GM18511 (cell line): ENCODE measurements around the gene MTHFD2L.
"Not testable (repeated sequence)": the region's sequence is repeated elsewhere in the genome, so short reads cannot be mapped to it uniquely, and the experiment has no call there.

ENCODE experiments used
- ATAC-seq: cut with Tn5 transposase; IDR thresholded peaks from one replicate; pipeline ENCODE4 v1.9.1; 2021; ENCODE audit warnings: mild to moderate bottlenecking, moderate library complexity; ENCODE audit not compliant: unreplicated experiment

Gene MTHFD2L

DNA sequence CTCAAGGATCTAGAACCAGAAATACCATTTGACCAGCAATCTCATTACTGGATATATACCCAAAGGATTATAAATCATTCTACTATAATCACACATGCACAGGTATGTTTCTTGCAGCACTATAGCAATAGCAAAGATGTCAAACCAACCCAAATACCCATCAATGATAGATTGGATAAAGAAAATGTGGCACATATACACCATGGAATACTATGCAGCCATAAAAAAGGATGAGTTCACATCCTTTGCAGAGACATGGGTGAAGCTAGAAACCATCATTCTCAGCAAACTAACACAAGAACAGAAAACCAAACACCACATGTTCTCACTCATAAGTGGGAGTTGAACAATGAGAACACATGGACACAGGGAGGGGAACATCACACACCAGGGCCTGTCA lies 25.7 kb upstream of the MTHFD2L start:
- ATAC-seq, result not testable (repeated sequence)

DNA sequence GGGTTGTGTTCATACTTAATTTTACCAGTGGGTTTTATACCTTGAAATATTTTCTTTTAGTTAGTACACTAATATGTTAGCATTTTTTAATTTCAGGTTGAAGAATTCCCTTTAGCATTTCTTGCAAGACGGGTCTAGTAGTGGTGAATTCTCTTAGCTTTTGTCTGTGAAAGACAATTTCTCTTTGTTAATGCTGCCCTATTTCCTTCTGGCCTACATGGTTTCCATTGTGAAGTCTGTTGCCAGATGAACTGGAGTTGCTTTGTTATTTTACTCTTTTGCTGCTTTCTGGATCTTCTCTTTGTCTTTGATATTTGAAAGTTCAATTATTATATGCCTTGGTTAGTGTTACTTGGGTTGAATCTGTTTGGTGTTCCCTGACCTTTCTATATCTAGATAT lies 25.0 kb upstream of the MTHFD2L start:
- no peak for ATAC-seq

DNA sequence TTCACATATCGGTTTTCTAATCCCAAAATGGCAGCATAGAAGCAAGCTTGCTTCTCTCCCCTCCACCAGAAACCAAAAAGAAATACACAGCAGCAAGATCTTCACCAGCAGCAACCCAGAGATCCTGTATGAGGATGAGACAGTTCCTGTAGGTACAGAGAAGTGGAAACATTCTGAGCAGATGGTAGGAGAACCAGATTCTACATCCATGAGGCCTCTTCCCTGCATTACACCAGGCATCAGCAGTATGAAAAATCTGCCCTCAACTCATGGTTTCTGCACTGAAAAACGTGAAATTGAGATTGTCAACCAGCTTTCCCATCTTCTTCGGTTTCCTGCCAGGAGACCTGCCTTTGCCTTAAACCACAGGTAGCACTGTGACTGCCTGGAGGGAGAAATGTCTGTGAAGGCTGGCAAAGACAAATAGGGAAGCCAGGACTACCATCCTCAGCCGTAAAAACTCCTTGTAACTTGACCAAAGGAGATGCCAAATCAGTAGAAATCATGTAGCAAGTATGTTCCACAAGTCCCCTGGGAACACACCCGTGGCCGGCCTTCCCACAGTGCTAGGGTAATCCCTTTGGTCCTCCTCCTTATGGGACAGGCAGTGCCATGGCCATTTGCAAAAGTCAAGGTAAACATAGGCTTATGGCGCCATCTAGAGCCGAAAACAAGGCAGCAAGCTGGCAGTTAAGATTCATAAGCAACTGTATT lies 24.0 kb upstream of the MTHFD2L start:
- peak; percentile 87 for ATAC-seq

DNA sequence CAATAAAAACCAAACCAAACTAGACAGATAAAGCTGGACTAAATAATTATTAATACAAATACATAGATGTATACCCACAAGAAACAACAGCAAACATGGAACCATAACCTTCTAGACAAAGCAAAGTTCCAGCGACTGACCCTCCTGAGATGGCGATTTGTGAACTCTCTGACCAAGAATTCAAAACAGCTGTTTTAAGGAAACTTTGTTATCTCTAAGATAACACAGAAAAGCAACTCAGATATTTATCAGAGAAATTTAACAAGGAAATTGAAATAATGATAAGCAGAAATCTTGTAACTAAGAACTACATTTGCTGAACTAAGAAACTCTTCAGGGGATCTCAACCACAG lies 23.4 kb upstream of the MTHFD2L start:
- no peak for ATAC-seq

DNA sequence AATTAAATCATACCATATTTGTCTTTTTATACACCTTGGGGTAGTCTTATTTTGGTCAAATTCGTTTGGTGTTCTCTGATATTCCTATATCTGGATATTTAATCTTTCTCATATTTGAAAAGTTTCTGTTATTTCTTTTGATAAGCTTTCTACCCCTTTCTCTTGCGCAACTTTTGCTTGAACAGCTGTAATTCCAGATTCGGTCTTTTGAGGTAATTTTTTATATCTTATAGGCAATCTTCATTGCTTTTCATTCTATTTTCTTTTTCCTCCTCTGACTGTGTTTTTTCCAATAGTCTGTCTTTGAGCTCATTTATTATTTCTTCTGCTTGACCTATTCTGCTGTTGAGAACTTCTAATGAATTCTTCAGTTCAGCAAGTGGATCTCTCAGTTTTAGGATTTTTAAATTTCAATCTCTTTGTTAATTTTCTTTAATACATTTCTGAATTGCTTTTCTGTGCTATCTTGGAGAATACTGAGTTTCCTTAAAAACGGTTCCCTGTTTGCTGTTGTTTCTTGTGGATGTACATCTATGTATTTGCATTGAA lies 11.3 kb upstream of the MTHFD2L start:
- ATAC-seq, result no peak

DNA sequence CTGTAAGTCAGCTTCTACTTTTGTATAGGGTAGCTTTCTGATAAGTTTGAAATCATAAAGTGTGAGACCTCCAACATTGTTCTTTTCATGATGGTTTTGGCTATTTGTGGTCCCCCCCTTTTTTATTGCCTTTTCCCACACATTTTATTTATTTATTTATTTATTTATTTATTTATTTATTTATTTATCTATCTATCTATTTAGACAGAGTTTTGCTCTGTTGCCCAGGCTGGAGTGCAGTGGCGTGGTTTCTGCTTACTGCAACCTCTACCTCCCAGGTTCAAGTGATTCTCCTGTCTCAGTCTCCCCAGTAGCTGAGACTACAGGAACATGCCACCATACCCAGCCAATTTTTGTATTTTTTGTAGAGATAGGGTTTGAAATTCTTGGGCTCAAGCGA lies 9.7 kb upstream of the MTHFD2L start:
- ATAC-seq, result no peak

DNA sequence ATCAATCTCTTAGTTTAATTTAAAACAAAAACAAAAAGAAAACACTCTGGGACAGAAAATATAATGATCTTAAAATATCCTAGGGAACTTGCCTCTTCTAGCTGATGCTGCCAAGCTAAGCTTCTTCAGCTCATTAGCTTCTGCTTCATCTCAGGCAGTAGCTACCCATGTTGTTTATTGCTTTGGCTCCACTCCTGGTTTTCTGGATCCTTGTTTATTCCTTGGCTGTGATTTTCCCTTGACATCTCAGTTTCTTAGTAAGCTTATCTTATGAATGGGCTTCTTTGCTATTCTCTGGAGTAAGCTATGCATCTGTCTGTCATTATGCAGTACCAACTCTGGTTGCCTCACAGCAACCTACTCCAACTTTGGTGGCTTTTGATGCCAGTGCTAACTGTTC lies 5.1 kb upstream of the MTHFD2L start:
- ATAC-seq, result no peak

DNA sequence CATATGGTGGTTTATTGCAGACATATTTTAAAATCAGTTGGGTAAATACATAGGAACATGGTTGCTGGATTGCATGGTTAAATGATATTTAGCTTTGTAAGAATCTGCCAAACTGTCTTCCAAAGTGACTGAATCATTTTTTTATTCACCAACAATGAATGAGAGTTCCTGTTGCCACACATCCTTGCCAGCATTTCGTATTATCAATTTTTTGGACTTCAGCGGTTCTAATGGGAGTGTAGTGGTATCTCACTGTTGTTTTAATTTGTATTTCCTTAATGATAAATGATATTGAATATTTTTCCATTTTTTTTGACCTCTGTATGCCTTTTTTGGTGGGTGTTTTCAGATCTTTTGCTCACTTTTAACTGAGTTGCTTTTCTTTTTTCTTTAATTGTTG lies 1.4 kb upstream of the MTHFD2L start:
- no peak for ATAC-seq

DNA sequence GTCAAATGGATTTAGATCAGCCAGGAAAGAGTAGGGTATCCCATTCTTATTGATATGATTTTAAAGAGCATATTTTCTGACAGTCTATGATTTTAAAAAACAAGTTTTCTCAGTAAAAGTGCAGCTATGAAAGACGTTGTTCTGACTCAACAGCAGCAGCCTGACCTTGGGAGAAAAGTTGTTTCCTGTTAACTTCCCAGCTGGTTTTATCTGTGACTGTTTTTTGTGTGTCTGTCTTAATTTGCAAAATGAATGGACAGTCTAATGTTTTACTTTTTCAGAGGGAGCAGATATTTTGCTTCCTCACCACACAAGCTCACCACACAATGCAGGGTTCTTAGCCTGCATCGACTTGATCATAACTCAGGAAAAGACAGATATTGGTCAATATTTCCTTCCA lies 764 bp upstream of the MTHFD2L start:
- no peak for ATAC-seq

DNA sequence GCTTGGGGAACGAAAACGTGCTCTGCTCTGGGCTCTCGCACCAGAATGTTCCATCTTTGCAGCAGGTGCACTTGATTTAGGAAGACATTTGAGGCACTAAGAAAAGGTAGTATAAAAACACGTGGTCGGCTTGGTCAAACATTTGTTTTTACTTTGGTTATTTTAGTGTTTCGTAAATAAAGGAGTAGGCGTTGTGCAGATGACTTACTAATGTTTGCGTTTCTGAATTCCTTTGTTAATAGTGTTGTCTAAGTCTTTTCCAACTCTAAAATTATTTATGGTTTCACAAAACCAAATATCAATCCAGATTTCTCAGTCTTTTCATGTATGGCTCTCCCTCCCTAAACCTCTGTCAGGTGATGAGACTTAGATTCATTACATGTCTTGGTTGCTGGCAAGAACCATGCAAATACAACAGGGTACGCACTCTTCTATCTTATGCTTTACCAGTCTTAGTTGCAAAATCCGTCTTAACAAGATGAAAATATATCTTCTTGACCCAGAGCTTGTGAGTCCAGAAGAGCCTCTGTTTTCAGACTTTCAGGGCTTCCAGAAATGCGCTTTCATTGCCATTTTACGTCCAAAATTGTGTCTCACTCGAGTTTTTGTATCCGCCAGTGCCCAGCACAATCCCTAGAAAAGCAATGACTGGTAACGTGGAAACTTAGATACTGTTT lies 686 bp downstream of the MTHFD2L start:
- peak; percentile 15 for ATAC-seq

DNA sequence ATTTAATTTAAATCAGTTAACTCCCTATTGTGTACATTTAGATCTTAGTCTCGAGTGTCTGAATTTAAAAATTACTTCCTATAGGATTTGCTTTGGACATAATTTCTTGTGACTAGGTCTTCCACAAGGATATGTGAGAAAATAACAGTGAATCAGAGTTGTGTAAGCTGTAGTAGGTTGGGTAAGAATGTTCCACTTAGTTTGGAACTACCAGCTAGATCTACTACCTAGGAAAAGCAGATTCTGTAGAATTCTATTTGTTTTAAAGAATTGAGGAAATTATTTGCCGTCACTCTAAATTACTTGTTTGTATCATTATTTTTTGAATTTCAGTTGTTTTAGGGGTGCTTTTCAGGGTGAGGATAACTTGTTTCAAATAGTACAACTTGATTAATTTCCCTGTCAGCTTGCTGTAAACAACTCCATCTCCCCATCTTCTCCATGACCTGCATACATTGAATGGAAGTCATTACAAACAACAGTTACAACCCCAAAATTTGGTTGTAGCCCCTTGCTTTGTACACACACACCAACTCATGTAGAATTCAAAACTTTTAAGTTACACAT lies 1.3 kb downstream of the MTHFD2L start:
- no peak for ATAC-seq

DNA sequence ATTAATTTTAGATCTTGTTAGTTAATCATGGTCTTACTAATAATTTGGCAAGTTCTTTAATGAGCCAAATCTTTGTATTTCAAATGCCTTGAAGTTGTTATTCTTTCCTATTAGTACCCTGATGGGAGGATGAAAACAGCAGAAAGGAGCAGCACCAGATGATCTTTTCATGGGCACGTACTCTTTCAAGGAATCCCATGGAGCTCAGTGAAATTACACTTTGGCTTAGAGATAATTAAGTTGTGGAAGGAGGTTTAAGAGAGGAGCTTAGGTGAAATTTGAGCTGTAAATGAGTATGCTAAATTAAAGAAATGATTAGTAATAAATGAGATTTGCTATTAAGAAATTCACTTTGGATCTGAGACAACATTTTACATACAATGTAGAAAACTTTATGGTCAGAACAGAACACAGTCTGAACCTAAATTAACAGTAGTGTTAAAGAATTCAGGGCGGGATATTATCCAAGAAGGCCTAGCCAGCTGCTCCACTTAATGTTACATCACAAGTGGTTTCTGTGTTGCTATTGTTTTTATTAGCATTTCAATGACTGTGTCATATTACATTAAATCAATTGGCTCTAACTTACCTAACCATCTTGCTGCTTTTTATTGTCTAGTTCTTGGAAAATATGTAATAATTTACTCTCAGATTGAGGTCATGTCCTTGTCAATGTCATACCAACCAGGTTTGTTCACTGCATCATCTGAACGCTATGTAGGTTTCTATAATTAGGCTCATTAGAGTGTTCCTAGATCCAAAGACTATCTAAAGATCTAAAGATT lies 3.9 kb downstream of the MTHFD2L start:
- no peak for ATAC-seq

DNA sequence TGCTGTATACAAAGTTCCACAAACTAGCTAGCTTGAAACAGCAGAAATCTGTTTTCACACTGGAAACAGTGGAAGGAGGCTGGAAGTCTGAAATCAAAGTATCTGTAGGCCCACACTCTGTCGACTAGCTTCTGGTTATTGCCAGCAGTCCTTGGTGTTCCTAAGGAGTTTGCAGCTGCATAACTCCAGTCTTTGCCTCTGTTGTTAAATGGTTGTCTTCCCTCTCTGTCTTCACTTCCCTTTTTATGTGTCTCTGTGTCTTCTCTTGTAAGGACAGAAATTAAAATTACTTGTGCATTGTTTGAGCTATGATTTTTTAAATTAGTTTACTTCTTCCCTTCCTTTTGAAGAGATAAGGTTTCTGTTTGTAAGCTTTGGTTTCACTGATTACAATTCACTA lies 8.2 kb downstream of the MTHFD2L start:
- ATAC-seq, result no peak

DNA sequence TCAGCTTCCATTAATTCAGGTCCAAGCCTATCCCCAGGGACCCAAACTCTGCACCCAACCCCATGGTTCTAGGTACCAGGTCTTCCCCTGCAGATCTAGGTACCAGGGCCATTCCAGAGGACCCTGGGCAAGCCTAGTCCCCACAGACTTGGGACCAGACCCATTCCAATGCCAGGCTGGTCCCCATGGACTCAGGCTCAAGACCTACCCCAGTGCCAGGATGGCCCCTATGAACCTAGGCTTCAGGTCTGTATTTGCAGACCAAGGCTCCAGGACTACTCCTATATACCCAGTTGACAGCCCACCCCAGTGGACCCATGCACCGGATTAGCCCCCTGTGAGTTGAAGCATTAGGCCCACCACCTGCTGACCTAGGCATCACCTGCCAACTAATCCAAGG lies 8.9 kb downstream of the MTHFD2L start:
- no peak for ATAC-seq

DNA sequence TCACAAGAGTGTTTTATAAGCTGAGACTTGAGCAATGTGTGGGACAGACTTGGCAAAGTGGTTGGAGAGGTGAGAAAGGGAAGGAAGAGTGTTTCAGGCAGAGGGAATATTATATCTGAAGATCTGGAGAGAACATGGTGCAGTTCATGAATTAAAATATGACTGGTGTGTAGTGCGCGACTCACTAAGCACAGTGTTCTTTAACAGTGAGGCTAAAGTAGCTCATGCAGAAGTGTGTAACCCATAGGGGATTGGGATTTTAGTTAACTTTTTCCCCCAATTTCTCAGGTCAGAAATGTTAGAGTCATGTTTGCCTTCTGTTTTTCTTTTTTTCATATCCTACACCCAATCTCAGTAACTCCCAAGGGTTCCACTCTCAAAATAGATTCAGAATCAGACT lies 9.7 kb downstream of the MTHFD2L start:
- ATAC-seq, result no peak

DNA sequence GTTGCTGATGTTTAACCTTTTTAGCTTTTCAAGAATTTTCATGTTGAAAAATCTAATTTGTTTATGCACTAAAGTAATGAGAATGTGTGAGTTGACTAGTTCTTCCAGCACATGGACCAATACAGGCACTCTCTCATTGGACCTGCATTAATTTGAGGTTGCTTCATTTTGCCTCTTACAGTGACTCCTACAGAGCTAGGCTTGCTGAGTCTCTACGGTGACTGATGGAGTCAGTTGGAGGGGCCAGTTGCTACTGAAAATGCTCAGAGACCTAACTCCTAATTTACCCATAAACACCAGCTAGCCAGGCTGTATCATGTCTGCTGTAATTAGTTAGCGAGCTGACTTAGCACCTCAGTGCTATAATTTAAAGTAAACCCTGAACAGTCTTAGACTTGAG lies 10.9 kb downstream of the MTHFD2L start:
- no peak for ATAC-seq

DNA sequence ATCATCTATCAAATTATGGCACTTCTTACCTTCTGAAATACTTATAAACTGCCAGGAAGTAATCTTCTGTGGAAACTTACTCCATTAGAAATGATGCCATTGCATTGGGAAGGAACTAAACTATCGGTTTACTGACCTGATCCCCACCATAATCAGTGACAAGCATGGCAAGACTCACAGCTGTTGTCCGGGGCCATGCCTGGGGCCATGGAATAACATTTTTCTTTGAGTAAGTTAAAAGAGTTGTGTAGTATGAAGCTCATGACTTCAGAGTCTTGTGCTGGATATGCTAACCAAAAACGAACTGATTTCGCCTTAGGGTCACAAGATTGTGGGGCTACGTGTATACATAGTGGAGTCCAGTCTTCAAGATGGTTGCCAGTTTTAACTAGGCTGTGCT lies 15.4 kb downstream of the MTHFD2L start:
- ATAC-seq, result no peak

DNA sequence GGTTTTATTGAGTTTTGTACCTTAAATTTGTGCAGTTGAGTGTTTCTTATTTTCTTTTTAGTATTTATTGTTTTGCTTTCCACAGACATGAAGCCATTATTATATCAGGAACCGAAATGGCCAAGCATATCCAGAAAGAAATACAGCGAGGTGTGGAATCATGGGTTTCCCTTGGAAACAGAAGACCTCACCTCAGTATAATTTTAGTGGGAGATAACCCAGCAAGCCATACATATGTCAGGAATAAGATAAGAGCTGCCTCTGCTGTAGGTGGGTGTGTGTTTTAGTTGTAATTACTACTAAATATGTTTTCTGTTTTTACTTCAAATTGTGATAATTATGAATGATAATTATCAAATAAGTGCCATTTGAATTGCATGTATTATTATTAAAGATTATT lies 16.5 kb downstream of the MTHFD2L start:
- ATAC-seq, result no peak

DNA sequence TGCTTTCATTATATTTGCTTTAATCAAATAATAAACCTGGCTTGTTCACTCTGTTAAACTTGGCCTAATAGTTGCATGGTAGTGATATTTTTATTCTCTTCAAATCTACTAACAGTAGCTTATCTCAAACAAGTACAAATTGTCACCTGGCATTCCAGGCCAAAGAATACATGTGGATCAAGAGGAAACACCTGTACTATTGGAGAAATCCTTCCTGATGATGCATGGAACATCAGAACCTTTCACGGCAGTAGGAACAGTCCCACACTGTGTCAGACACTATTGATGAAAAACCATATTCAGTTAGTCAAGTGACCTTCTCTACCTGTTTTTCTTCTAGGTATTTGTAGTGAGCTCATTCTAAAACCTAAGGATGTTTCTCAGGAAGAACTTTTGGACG lies 17.0 kb downstream of the MTHFD2L start:
- ATAC-seq, result no peak

DNA sequence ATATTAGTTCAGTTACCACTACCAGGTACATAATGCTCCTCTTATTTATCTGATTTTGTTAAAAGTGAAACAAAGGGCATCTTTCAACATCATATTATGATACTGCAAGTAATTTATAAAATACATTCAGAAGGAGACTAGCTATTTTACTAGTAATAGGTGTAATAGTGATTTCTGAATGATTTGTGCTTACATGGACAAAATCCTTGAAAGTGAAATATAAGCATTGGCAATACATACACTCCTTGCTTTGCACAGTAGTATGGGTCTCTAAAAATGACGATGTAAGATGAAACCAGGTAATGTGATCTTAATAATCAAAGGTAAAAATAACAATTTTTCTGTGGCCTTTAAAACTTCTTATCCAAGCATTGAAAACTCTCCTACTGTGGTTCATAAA lies 17.5 kb downstream of the MTHFD2L start:
- ATAC-seq, result no peak

DNA sequence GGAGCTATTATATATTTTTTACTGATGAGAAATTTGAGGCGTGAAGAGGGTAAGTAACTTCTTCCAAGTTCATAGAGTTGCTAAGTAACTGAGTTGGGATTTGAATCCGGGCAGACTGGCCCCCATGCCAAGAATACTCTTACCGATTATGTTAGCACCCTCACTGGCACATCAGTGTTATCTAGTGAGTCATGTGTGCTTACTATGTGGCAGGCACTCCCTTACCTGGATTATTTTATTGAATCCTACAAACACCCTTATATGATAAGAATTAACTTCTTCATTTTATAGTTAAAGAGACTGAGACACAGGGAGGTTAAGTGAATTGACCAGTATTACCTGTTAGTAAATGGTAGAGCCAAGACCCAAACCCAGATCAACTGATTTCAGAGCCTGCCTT lies 20.9 kb downstream of the MTHFD2L start:
- no peak for ATAC-seq

DNA sequence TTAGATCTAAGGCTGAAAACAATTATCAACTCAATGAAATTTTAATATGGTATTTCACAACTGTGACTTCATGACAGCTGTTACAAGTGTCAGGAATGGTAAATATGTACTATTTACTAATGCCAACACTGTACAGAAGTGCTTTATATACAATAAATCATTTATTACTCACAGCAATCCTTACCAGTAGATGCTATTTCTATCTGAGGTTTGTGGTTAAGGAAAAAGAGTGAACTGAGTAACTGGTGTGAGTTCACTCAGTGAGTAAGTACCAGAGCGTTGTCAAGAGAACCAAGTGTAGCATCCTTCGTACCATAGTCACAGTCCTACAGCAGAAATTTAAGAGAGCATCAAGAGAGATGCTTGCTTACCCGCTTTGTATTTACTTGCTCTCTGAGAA lies 23.3 kb downstream of the MTHFD2L start:
- no peak for ATAC-seq
